Thyroid gland (tissue), 4 donors: ENCODE data around the gene STX8.

Experiments used
- CTCF ChIP-seq, 6 experiments: fragments of 200-600 bp in 3 of 6; fragments of 450-650 bp in 3 of 6; sonication (generic) in 3 of 6; IDR thresholded peaks; one replicate each; pipeline ENCODE4 v1.5.1; 2016 to 2019; ENCODE audit warnings: antibody characterized with exemption in 6 of 6, mild to moderate bottlenecking in 2 of 6, inconsistent platforms in 1 of 6, moderate library complexity in 1 of 6
- POLR2A ChIP-seq, 2 donors: fragments of 450-650 bp; IDR thresholded peaks; one replicate each; pipeline ENCODE4 v1.6.1; 2017; ENCODE audit warnings: antibody characterized with exemption in 2 of 2, mild to moderate bottlenecking in 2 of 2, moderate library complexity in 1 of 2

GRCh38 chr17:9249245-9249953 is 326.2 kb downstream of the STX8 start:
- TF ChIP-seq CTCF (IDR thresholded peaks at IDR 0.05) (no peak), POLR2A (IDR thresholded peaks at IDR 0.05) (no peak)
